CD14-positive monocyte (primary cell): Measurements from ENCODE around the gene GNAS. TPM values are rescaled to one million over a fixed set of nuclear protein-coding genes. Genes with fewer than 3 reads are reported as not detected.

Source experiments
- DNase-seq, 3 donors: peaks; one replicate each; pipeline ENCODE4 v3.0.0-alpha.2; 2011 to 2022
- H2AFZ ChIP-seq: 2 replicates; pipeline ENCODE4 v1.6.0; 2012; ENCODE audit warnings: mild to moderate bottlenecking, low read depth, low read length, inconsistent platforms; ENCODE audit not compliant: insufficient read depth, poor library complexity, severe bottlenecking
- H3K27ac ChIP-seq, 2 donors: 1 replicate in 1 of 2; 2 replicates in 1 of 2; pipeline ENCODE4 v1.5.1; 2012 to 2013; ENCODE audit warnings: low read length in 2 of 2, control low read depth in 1 of 2, inconsistent platforms in 1 of 2, low read depth in 1 of 2, mild to moderate bottlenecking in 1 of 2
- H3K27me3 ChIP-seq, 2 donors: one replicate each; pipeline versions ENCODE4 v1.6.0 to v1.6.1; 2011 to 2013; ENCODE audit warnings: low read length in 2 of 2; ENCODE audit not compliant: control insufficient read depth in 2 of 2, insufficient read depth in 2 of 2
- H3K36me3 ChIP-seq, 2 donors: replicated peaks in 1 of 2; 1 replicate in 1 of 2; 2 replicates in 1 of 2; pipeline versions ENCODE4 v1.5.1 to v1.6.1; 2012 to 2013; ENCODE audit warnings: low read length in 2 of 2, control low read depth in 1 of 2, inconsistent platforms in 1 of 2, mild to moderate bottlenecking in 1 of 2; ENCODE audit not compliant: insufficient read depth in 2 of 2, control insufficient read depth in 1 of 2
- H3K4me1 ChIP-seq, 2 donors: 1 replicate in 1 of 2; 2 replicates in 1 of 2; pipeline versions ENCODE4 v1.5.1 to v1.6.1; 2012 to 2013; ENCODE audit warnings: low read length in 2 of 2, control low read depth in 1 of 2, inconsistent platforms in 1 of 2, mild to moderate bottlenecking in 1 of 2, moderate library complexity in 1 of 2; ENCODE audit not compliant: insufficient read depth in 2 of 2, control insufficient read depth in 1 of 2
- H3K4me2 ChIP-seq: replicated peaks from 2 replicates; pipeline ENCODE3; 2012; ENCODE audit warnings: low read length, moderate library complexity, mild to moderate bottlenecking; ENCODE audit not compliant: poor library complexity, severe bottlenecking; ENCODE audit errors: extremely low read depth
- H3K4me3 ChIP-seq, 3 experiments: fragments of 200-600 bp in 1 of 3; sonication (generic) in 1 of 3; replicated peaks in 1 of 3; 1 replicate in 2 of 3; 2 replicates in 1 of 3; pipeline ENCODE4 v1.5.1; 2011 to 2013; ENCODE audit warnings: low read length in 3 of 3, mild to moderate bottlenecking in 3 of 3, control low read depth in 2 of 3, low read depth in 2 of 3, inconsistent platforms in 1 of 3, moderate library complexity in 1 of 3
- H3K79me2 ChIP-seq: 2 replicates; pipeline ENCODE4 v1.6.0; 2012; ENCODE audit warnings: mild to moderate bottlenecking, control low read depth, inconsistent platforms, low read length, moderate library complexity; ENCODE audit not compliant: insufficient read depth
- H3K9ac ChIP-seq: 2 replicates; pipeline ENCODE4 v1.6.0; 2017; ENCODE audit warnings: low read length, mild to moderate bottlenecking; ENCODE audit not compliant: insufficient read depth, poor library complexity, severe bottlenecking
- H3K9me3 ChIP-seq, 2 donors: replicated peaks in 1 of 2; 1 replicate in 1 of 2; 2 replicates in 1 of 2; pipeline versions ENCODE4 v1.5.1 to v1.6.1; 2012 to 2013; ENCODE audit warnings: low read length in 2 of 2, control low read depth in 1 of 2; ENCODE audit not compliant: control insufficient read depth in 1 of 2, insufficient read depth in 1 of 2
- H4K20me1 ChIP-seq: 2 replicates; pipeline ENCODE4 v1.6.0; 2012; ENCODE audit warnings: mild to moderate bottlenecking, low read length, control low read depth, moderate library complexity; ENCODE audit not compliant: insufficient read depth
- H3K27ac Mint-ChIP-seq, 7 donors: one replicate each; pipeline ENCODE4 v1.8.0; 2020; ENCODE audit warnings: mild to moderate bottlenecking in 7 of 7, mixed read lengths in 7 of 7, moderate library complexity in 6 of 7, inconsistent platforms in 2 of 7
- H3K27me3 Mint-ChIP-seq, 3 donors: one replicate each; pipeline ENCODE4 v1.8.0; 2021 to 2022; ENCODE audit warnings: low read depth in 3 of 3, mild to moderate bottlenecking in 3 of 3, mixed read lengths in 3 of 3, moderate library complexity in 3 of 3, inconsistent platforms in 1 of 3
- H3K36me3 Mint-ChIP-seq, 2 donors: one replicate each; pipeline ENCODE4 v1.8.0; 2020; ENCODE audit warnings: mixed read lengths in 2 of 2, inconsistent platforms in 1 of 2, mild to moderate bottlenecking in 1 of 2
- H3K4me1 Mint-ChIP-seq: one replicate; pipeline ENCODE4 v1.8.0; 2020; ENCODE audit warnings: mild to moderate bottlenecking, mixed read lengths
- H3K4me3 Mint-ChIP-seq, 2 donors: one replicate each; pipeline ENCODE4 v1.8.0; 2020; ENCODE audit warnings: mild to moderate bottlenecking in 2 of 2, mixed read lengths in 2 of 2, moderate library complexity in 1 of 2
- H3K9me3 Mint-ChIP-seq, 7 donors: one replicate each; pipeline ENCODE4 v1.8.0; 2020 to 2022; ENCODE audit warnings: mixed read lengths in 7 of 7, mild to moderate bottlenecking in 6 of 7, moderate library complexity in 6 of 7, inconsistent platforms in 2 of 7
- CTCF ChIP-seq: fragments of 200-600 bp; IDR thresholded peaks from one replicate; pipeline ENCODE4 v1.8.0; 2022; ENCODE audit warnings: antibody characterized with exemption, mild to moderate bottlenecking
- WGBS: methylation state at CpG from one replicate; pipeline ENCODE4 v1.1.5; 2013; ENCODE audit warnings: missing lambda C conversion rate; ENCODE audit not compliant: insufficient coverage; 5-methylcytosine and 5-hydroxymethylcytosine counted together
- intact Hi-C, 2 donors: fragments of 100-400 bp; cut with micrococcal nuclease; formaldehyde crosslinking; loops; one replicate each; pipeline versions ENCODE4 v1.15.0 to v1.15.1; 2023
- polyA plus RNA-seq, 3 donors: library from polyadenylated mRNA; depleted of rRNA in 1 of 3; unstranded in 2 of 3; stranded (reverse) in 1 of 3; fragments of 300-500 nt in 2 of 3; fragments of >200 nt in 1 of 3; fragmentation: Illumina TruSeq in 2 of 3; gene quantifications; 1 replicate in 2 of 3; 2 replicates in 1 of 3; pipeline ENCODE4 v1.2.3, GENCODE V29; 2012 to 2021

Gene GNAS
- polyA plus RNA-seq, 3 donors: 109 to 1,105 (median 124) TPM

- no peak overlapping the region for H3K9ac ChIP-seq
- peaks cover 0 to 3% of the 10 kb centered on the region in 2 donors for H3K27me3 ChIP-seq
- no peak overlapping the region for H3K4me2 ChIP-seq
- H4K20me1 ChIP-seq: no peaks in the 10 kb centered on the region
- H3K4me1 ChIP-seq: peaks cover under 1 to 3% of the 10 kb centered on the region in 2 donors
- Mint-ChIP-seq H3K4me3 (no peak overlapping the region), H3K27ac (no peak overlapping the region), H3K9me3 (peaks cover 0 to 4% (median 0%) of the 10 kb centered on the region in 7 donors), H3K4me1 (peaks cover 4% of the 10 kb centered on the region), H3K36me3 (no peaks in the 10 kb centered on the region), H3K27me3 (peaks cover 0 to 15% (median 9%) of the 10 kb centered on the region in 3 donors)
- intact Hi-C loops: no loop called here
- H2AFZ ChIP-seq: no peak overlapping the region
- no peaks in the 10 kb centered on the region for H3K79me2 ChIP-seq
- no peak for TF ChIP-seq CTCF
- DNase-seq: no peak
- H3K27ac ChIP-seq: no peak overlapping the region
- no peaks in the 10 kb centered on the region for H3K9me3 ChIP-seq
- no peaks in the 10 kb centered on the region for H3K36me3 ChIP-seq
- 100% methylated on average over 2 of the region's 12 CpGs for WGBS
- no peak overlapping the region for H3K4me3 ChIP-seq
Measured at GRCh38 chr20:58875541-58876134, 23.1 kb downstream of the GNAS start.

- DNase-seq: no peak
- Mint-ChIP-seq H3K27ac (no peak overlapping the region), H3K27me3 (peaks cover 0 to 13% (median 9%) of the 10 kb centered on the region in 3 donors), H3K36me3 (no peaks in the 10 kb centered on the region), H3K4me3 (no peak overlapping the region), H3K4me1 (peaks cover 3% of the 10 kb centered on the region), H3K9me3 (peaks cover 0 to 3% (median 0%) of the 10 kb centered on the region in 7 donors)
- no peak overlapping the region for H3K4me2 ChIP-seq
- no peaks in the 10 kb centered on the region for H3K4me1 ChIP-seq
- H3K27ac ChIP-seq: no peak overlapping the region
- H3K9ac ChIP-seq: no peak overlapping the region
- intact Hi-C loops: no loop called here
- WGBS: 92% methylated on average over 4 of the region's 7 CpGs
- H2AFZ ChIP-seq: no peak overlapping the region
- H3K36me3 ChIP-seq: no peaks in the 10 kb centered on the region
- no peaks in the 10 kb centered on the region for H4K20me1 ChIP-seq
- no peak for TF ChIP-seq CTCF
- no peaks in the 10 kb centered on the region for H3K79me2 ChIP-seq
- H3K9me3 ChIP-seq: no peaks in the 10 kb centered on the region
- H3K4me3 ChIP-seq: no peak overlapping the region
- H3K27me3 ChIP-seq: peaks cover 0 to 3% of the 10 kb centered on the region in 2 donors
Measured at GRCh38 chr20:58876437-58876836, 23.9 kb downstream of the GNAS start.
